OCI-M1 (cell line): Measurements from ENCODE around the gene DNAJC3.

Experiments used
- DNase-seq: peaks from one replicate; lab custom pipeline; 2025; lab: John Stamatoyannopoulos, UW

Gene DNAJC3

DNA sequence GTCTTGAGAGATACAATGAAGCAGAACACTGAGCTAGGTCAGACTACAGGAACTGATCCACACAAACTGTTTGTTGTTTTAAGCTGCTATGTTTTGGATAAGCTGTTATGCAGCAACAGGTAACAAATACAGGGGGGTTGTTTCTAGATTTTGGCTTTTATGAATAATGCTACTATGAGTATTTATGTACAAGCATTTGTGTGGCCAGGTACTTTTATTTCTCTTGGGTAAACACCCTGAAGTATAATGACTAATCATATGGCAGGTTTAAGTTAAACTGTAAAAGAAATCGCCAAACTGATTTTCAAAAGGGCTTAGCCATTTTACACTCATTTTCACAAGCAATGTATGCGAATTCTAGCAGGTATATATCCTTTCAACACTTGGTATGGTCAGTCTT is 166.0 kb downstream of the DNAJC3 start:
- no peak for DNase-seq
